Naive thymus-derived CD8-positive, alpha-beta T cell (primary cell): ENCODE results near the gene MBTD1. TPM values are rescaled to one million over a fixed set of nuclear protein-coding genes. Genes with fewer than 3 reads are reported as not detected.

Source experiments
- ATAC-seq, 2 donors: fragments of 150-1000 bp; cut with Tn5 transposase in 1 of 2; sonication (Bioruptor Pico), chemical (Tn5 transposase) in 1 of 2; 1 replicate in 1 of 2; 2 replicates in 1 of 2; pipeline ENCODE4 v1.10.0; 2021; ENCODE audit warnings: mild to moderate bottlenecking in 2 of 2, moderate library complexity in 2 of 2
- POLR2A ChIA-PET: fragments of 350-600 bp; sonication (Branson Sonifier 250); formaldehyde crosslinking; loops from one replicate; lab custom pipeline; 2021; ENCODE audit warnings: antibody characterized with exemption; lab: Charles Lee
- DNase-seq, 10 donors: peaks; one replicate each; pipeline versions ENCODE4 v3.0.0 to v3.0.0-alpha.2; 2020 to 2022
- H3K27ac Mint-ChIP-seq, 10 donors: one replicate each; pipeline ENCODE4 v1.8.0; 2020 to 2022; ENCODE audit warnings: mild to moderate bottlenecking in 10 of 10, mixed read lengths in 10 of 10, moderate library complexity in 4 of 10, inconsistent platforms in 1 of 10
- H3K27me3 Mint-ChIP-seq, 5 donors: one replicate each; pipeline ENCODE4 v1.8.0; 2021 to 2022; ENCODE audit warnings: mixed read lengths in 5 of 5
- H3K36me3 Mint-ChIP-seq, 3 donors: one replicate each; pipeline ENCODE4 v1.8.0; 2020 to 2022; ENCODE audit warnings: mixed read lengths in 3 of 3, mild to moderate bottlenecking in 2 of 3, inconsistent platforms in 1 of 3
- H3K4me1 Mint-ChIP-seq, 4 donors: one replicate each; pipeline ENCODE4 v1.8.0; 2021 to 2022; ENCODE audit warnings: mixed read lengths in 4 of 4
- H3K4me3 Mint-ChIP-seq, 10 donors: one replicate each; pipeline ENCODE4 v1.8.0; 2020 to 2022; ENCODE audit warnings: mild to moderate bottlenecking in 10 of 10, mixed read lengths in 10 of 10, moderate library complexity in 6 of 10, inconsistent platforms in 1 of 10
- H3K9me3 Mint-ChIP-seq, 9 donors: one replicate each; pipeline ENCODE4 v1.8.0; 2020 to 2022; ENCODE audit warnings: mixed read lengths in 9 of 9, mild to moderate bottlenecking in 3 of 9, inconsistent platforms in 1 of 9, moderate library complexity in 1 of 9
- polyA plus RNA-seq, 3 donors: library from polyadenylated mRNA; unstranded; fragments of 300-500 nt; fragmentation: Illumina TruSeq; gene quantifications; one replicate each; pipeline ENCODE4 v1.2.3, GENCODE V29; 2021
- total RNA-seq, 8 experiments: library from RNA in 2 of 8; stranded (reverse) in 2 of 8; gene quantifications; one replicate each; pipeline ENCODE4 v1.2.3 and lab custom pipeline; 2021 to 2026

Gene MBTD1
- total and polyA plus RNA-seq, 5 experiments from 2014 or later = 4.2 to 39.4 (median 6.4) TPM

DNA sequence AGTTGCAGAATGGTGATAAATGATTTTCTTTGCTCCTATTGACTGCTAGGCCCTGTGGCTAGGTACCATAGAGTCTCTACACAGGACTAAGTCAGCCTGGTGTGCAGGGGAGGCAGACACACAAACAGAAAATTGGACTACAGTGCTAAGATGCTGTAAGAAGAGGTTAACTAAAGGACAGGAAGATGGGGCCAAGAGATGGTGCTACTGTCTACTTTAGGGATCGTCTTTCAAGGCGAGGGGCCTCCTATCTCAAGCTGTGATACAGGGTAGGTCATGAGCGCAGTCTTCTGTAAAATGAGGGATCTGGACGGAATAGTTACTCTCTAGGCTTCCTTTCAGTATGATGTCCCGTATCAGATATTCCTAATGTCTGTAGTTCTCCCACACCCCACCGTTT lies 105.7 kb downstream of the MBTD1 start:
- Mint-ChIP-seq H3K4me3 (no peak overlapping the region), H3K27me3 (no peaks in the 10 kb centered on the region), H3K9me3 (no peaks in the 10 kb centered on the region), H3K36me3 (peaks cover 0 to 30% (median 3%) of the 10 kb centered on the region in 3 donors), H3K4me1 (peaks cover 0 to 12% (median 5%) of the 10 kb centered on the region in 4 donors), H3K27ac (no peak overlapping the region)
- ATAC-seq = no peak
- DNase-seq = no peak
- POLR2A ChIA-PET = interaction anchor here (0.6 to 3.0 kb wide), 7 partner anchors 9 to 288 kb away, joined by 3 to 34 read pairs (median 12); partner anchors contain the start of genes MBTD1, NME2, TOB1 and UTP18

DNA sequence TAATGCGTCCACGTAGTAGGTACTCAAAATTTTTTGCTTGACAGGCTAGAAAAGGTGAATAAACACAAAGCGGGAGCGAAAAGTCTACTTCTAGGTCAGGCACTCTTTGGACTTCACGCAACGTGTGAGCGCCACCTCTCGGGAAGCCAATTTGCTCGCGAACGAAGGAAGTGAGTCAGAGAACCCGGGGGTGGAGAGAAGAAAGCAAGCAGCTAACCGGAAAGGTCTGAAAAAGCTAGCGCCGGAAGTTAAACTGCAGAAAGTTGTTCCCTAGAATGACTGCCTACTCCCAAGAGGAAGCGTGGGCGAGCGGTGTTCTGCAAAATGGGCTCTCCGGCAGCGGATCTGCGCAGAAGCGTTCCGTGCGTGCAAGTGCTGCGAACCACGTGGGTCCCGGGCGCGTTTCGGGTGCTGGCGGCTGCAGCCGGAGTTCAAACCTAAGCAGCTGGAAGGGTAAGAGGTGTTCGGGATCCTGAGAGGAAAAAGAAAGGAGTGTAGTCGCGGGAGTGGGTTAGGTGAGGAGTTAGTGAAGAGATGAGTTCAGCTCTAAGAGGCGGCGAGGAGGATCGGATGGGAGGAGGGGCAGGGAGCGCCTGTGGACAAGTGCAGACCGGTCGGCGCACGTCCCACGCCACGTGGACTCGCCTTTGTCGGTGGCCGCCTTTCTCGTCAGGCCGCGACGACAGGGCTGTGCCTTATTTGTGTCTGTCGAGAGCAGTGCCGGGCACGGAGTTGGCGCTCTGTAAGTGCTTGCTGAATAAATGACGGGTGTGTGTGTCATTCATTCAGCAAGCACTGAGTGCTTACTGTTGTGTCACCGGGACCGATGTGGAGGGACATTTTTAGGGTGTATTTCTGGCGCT lies 106.4 kb downstream of the MBTD1 start, which contains the start of gene NME1:
NME1 (plus strand) TSS at position 350 of the 863 bp plus-strand sequence. CDS start 2,096 bp downstream, outside the sequence.
- Mint-ChIP-seq H3K4me3 (no peak within 1 kb of the TSS), H3K27ac (no peak within 1 kb of the TSS), H3K27me3 (no peaks in the 10 kb centered on the region), H3K4me1 (peaks cover 0 to 12% (median 5%) of the 10 kb centered on the region in 4 donors), H3K36me3 (peaks cover 0 to 27% (median 3%) of the 10 kb centered on the region in 3 donors), H3K9me3 (no peaks in the 10 kb centered on the region)
- DNase-seq = peak; percentile 89 to 99 (median 98)
- ATAC-seq = peak; percentile 91 to 97
- POLR2A ChIA-PET = interaction anchor here (0.6 to 3.0 kb wide), 9 partner anchors 10 to 301 kb away, joined by 3 to 37 read pairs (median 11); partner anchors contain the start of genes NME2, SPAG9 and TOB1

DNA sequence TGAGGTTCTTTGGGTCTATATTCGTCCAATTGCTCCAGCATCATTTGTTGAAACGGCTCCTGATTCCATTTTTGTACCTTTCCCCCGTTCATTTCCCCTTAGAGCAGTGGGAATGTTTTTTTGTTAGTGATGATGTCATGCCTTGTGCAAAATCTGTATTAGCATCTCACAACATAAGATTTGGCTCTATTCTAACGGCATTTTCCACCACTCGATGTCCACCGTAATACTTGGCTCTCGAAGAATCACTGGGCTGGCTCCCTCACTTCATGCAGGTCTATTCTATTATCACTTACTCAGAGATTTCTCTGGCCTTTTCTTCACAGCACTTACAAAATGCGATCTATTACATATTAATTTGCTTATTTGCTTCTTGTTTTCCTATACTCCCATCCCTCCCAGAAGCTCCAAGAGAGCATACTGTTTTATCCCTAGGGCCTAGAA lies 107.1 kb downstream of the MBTD1 start:
- no peak for ATAC-seq
- Mint-ChIP-seq H3K4me1 (peaks cover 0 to 12% (median 5%) of the 10 kb centered on the region in 4 donors), H3K4me3 (no peak overlapping the region), H3K27me3 (no peaks in the 10 kb centered on the region), H3K36me3 (peaks cover 0 to 21% (median 3%) of the 10 kb centered on the region in 3 donors), H3K9me3 (no peaks in the 10 kb centered on the region), H3K27ac (no peak overlapping the region)
- DNase-seq = no peak
- POLR2A ChIA-PET = interaction anchor here (1.0 to 3.0 kb wide), 8 partner anchors 10 to 301 kb away, joined by 3 to 37 read pairs (median 14); partner anchors contain the start of genes NME2, SPAG9 and TOB1

DNA sequence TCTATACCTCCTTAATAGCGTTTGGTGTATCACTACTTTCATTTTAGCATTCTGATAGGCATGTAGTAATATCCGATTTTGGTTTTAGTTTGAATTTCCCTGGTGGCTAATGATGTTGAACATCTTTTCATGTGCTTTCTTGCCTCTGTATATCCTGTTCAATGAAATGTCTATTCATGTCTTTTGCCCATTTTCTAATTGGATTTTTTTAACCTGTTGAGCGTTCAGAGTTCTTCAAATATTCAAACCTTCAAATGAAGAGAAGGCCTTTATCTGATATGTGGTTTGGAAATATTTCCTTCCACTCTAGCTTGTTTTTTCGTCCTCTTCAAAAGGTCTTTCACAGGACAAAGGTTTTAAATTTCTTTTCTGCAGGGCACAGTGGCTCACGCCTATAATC lies 108.9 kb downstream of the MBTD1 start:
- H3K9me3 Mint-ChIP-seq = no peaks in the 10 kb centered on the region
- H3K36me3 Mint-ChIP-seq = peaks cover 0 to 5% (median 0%) of the 10 kb centered on the region in 3 donors
- POLR2A ChIA-PET = no interaction called here
- DNase-seq = no peak
- H3K27me3 Mint-ChIP-seq = no peaks in the 10 kb centered on the region
- H3K27ac Mint-ChIP-seq = peak overlapping the region in 1 of 10 donors; percentile 53
- no peak for ATAC-seq
- H3K4me3 Mint-ChIP-seq = no peak overlapping the region
- H3K4me1 Mint-ChIP-seq = peaks cover 0 to 6% (median 0%) of the 10 kb centered on the region in 4 donors

DNA sequence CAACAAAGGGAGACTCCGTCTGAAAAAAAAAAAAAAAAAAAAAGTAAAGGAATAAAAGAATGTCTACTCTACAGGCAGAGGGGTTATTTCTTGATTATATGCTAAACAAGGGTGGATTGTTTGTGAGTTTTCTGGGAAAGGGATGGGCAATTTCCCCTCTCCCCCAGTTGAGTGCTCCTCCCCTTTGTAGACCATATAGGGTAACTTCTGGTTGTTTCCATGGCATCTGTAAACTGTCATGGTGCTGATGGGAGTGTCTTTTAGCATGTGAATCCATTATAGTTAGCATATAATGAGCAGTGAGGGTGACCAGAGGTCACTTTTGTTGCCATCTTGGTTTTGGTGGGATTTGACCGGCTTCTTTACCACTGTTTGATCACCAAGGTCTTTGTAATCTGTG lies 110.7 kb downstream of the MBTD1 start:
- H3K36me3 Mint-ChIP-seq = no peaks in the 10 kb centered on the region
- POLR2A ChIA-PET = no interaction called here

DNA sequence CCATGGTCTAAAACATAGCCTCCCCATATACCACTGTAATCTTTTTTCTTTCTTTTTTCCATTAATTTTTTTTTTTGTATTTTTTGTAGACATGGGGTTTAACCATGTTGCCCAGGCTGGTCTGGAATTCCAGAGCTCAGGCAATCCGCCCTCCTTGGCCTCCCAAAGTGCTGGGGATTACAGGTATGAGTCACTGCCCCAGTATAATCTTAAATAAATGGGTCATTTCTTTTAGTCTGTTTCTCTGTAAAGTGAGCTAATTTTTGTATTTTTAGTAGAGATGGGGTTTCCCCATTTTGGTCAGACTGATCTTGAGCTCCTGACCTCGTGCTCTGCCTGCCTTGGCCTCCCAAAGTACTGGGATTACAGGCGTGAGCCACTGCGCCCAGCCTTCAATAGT lies 112.2 kb downstream of the MBTD1 start:
- no peak overlapping the region for H3K27ac Mint-ChIP-seq
- H3K4me1 Mint-ChIP-seq = no peaks in the 10 kb centered on the region
- no peaks in the 10 kb centered on the region for H3K27me3 Mint-ChIP-seq
- H3K4me3 Mint-ChIP-seq = no peak overlapping the region
- POLR2A ChIA-PET = interaction anchor here (1.0 kb wide), 1 partner anchor 10 kb away, joined by 3 read pairs; no protein-coding TSS in a partner anchor
- no peaks in the 10 kb centered on the region for H3K36me3 Mint-ChIP-seq
- DNase-seq (no peak), ATAC-seq (no peak)
- no peaks in the 10 kb centered on the region for H3K9me3 Mint-ChIP-seq

More for the DNA sequence above, 110.7 kb downstream of the MBTD1 start:
- ATAC-seq (no peak), DNase-seq (no peak)
- Mint-ChIP-seq H3K4me1 (no peaks in the 10 kb centered on the region), H3K9me3 (no peaks in the 10 kb centered on the region), H3K4me3 (no peak overlapping the region), H3K27ac (no peak overlapping the region), H3K27me3 (no peaks in the 10 kb centered on the region)

DNA sequence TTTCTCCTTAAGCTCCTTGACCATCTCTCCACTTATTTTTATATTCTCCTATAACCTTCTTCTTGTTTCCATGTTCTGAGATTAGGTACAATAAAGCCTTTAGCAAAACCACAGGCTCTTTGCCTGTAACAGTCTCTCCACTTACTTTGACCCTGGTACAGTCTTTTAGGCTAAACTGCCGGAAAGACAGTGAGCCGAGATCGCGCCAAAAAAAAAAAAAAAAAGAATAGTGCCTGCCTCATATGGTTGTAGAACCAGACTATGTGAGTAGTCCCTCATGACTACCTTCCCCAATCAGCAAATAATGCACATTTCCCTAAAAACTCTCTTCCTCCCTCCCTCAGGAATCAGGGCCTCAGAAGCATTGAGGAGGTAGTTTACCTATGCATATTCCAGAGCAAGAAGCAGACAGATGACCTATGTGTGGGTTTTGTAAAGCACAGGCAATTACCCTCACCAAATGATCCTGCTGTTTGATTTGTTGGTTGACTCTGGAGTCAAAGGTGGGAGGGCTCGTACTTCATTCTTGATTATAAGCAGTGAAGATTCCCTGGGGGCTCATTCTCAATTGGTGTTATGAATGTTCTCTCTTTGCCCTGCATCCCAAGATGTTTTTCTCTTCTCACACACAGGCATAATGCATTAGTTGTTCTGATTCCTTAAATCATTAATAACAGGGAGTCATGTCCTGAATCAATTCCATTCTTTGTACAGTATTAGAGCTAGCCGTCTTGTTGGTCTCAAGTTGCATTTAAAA lies 115.4 kb downstream of the MBTD1 start:
- no peak overlapping the region for H3K4me3 Mint-ChIP-seq
- no peaks in the 10 kb centered on the region for H3K36me3 Mint-ChIP-seq
- ATAC-seq = no peak
- H3K27ac Mint-ChIP-seq = peak overlapping the region in 2 of 10 donors; percentile 10 to 29
- no peaks in the 10 kb centered on the region for H3K27me3 Mint-ChIP-seq
- no peak for DNase-seq
- H3K4me1 Mint-ChIP-seq = no peaks in the 10 kb centered on the region
- POLR2A ChIA-PET = no interaction called here
- H3K9me3 Mint-ChIP-seq = no peaks in the 10 kb centered on the region

DNA sequence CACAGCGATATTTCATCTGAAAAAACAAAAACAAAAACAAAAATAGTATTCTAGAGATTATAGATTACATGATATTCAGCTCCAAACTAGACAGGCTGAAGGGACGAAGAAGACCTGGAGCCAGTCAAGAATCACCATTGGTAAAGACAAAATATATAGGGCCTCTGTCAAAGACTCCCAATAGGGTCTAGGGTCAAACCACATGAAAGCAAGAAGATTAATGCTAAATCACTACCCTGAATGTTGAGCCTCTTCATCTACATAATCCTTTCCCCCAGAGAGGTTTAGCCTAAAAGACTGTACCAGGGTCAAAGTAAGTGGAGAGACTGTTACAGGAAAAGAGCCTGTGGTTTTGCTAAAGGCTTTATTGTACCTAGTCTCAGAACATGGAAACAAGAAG lies 117.3 kb downstream of the MBTD1 start:
- DNase-seq = no peak
- Mint-ChIP-seq H3K27me3 (no peaks in the 10 kb centered on the region), H3K9me3 (no peaks in the 10 kb centered on the region), H3K36me3 (no peaks in the 10 kb centered on the region), H3K4me3 (no peak overlapping the region), H3K27ac (no peak overlapping the region), H3K4me1 (no peaks in the 10 kb centered on the region)
- POLR2A ChIA-PET = no interaction called here
- no peak for ATAC-seq

DNA sequence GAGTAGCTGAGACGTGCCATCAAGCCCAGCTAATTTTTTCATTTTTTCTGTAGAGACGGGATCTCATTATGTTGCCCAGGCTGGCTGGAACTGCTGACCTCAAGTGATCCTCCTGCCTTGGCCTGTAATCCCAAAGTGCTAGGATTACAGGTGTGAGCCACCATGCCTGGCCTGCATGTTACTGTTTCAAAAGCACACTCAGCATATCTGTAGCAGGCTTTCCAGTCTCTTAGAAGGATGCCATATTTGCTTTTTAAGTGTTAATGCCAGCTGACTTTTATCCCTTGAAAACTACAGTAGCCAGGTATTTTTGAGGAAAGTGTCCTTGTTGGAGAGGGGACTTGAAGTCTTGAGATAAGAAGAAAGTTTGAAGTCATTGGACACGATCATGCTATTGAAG lies 123.9 kb downstream of the MBTD1 start:
- ATAC-seq (no peak), DNase-seq (no peak)
- peaks cover 0 to 3% (median 0%) of the 10 kb centered on the region in 3 donors for H3K36me3 Mint-ChIP-seq
- H3K27me3 Mint-ChIP-seq = peaks cover 0 to 2% (median 0%) of the 10 kb centered on the region in 5 donors
- POLR2A ChIA-PET = interaction anchor here (1.6 kb wide), 1 partner anchor 15 kb away, joined by 4 read pairs; the partner anchor contains the start of gene SPAG9
- H3K27ac Mint-ChIP-seq = no peak overlapping the region
- H3K4me1 Mint-ChIP-seq = no peaks in the 10 kb centered on the region
- H3K4me3 Mint-ChIP-seq = no peak overlapping the region
- peaks cover 0 to 3% (median 0%) of the 10 kb centered on the region in 9 donors for H3K9me3 Mint-ChIP-seq

DNA sequence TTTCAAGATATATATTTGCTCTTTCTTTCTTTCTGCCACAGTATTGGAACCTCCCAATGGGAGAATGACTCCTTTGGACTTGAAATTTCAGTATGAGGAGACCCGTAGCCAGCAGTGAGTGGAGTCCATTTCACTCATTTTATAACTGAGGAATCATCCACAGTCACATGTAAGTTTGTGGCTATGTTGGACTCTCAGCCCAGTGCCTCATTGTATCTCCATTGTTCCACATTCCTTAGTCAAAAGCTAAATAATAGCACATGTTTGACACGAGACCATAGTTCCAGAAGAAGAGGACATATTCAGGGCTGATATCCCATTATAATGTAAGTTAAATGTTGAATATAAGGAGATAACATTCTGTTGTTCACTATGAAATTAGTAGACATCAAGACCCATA lies 126.5 kb downstream of the MBTD1 start:
- H3K4me1 Mint-ChIP-seq = no peaks in the 10 kb centered on the region
- peaks cover 0 to 3% (median 0%) of the 10 kb centered on the region in 3 donors for H3K36me3 Mint-ChIP-seq
- DNase-seq = no peak
- no peak overlapping the region for H3K4me3 Mint-ChIP-seq
- no peak for ATAC-seq
- POLR2A ChIA-PET = no interaction called here
- peaks cover 0 to 3% (median 0%) of the 10 kb centered on the region in 9 donors for H3K9me3 Mint-ChIP-seq
- peaks cover 0 to 3% (median 0%) of the 10 kb centered on the region in 5 donors for H3K27me3 Mint-ChIP-seq
- H3K27ac Mint-ChIP-seq = no peak overlapping the region

DNA sequence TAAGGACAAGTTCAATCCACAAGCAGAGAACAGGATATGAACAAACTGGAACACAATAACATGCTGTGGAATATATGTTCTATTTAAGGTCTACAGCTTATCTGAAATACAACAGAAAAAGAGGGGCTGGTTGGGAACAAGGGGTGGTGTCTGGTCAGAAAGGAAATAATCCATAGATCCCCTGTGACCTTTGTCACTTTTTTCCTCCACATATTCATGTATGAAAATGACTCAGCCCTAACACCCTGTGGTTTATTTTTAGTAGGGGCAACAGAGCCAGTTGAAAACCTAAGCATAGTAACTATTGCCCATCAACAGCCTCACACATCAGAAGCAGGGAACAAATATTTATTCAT lies 126.9 kb downstream of the MBTD1 start:
- Mint-ChIP-seq H3K4me3 (no peak overlapping the region), H3K27me3 (peaks cover 0 to 3% (median 0%) of the 10 kb centered on the region in 5 donors), H3K4me1 (no peaks in the 10 kb centered on the region), H3K9me3 (peaks cover 0 to 3% (median 0%) of the 10 kb centered on the region in 9 donors), H3K27ac (no peak overlapping the region), H3K36me3 (peaks cover 0 to 3% (median 0%) of the 10 kb centered on the region in 3 donors)
- POLR2A ChIA-PET = no interaction called here
- no peak for ATAC-seq
- DNase-seq = no peak

DNA sequence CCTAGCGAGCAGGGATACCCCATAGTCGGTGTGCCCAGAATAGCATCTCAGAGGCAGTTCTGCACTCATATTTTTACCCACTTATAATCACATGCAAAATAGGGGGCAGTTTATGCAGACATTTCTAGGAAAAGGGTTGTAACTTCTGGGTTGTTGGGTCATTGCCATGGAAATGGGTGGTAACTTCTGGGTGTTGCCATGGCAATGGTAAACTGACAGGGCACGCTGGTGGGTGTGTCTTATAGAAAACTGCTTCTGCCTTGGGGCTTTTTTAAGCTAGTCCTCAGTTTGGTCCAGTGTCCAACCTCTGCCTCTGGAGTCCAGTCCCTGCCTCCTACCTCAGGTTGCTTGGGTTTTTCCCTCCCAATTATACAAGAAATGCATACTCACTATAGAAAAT lies 131.8 kb downstream of the MBTD1 start:
- ATAC-seq = no peak
- H3K27me3 Mint-ChIP-seq = peaks cover 0 to 3% (median 0%) of the 10 kb centered on the region in 5 donors
- no peaks in the 10 kb centered on the region for H3K36me3 Mint-ChIP-seq
- no peak overlapping the region for H3K4me3 Mint-ChIP-seq
- no peaks in the 10 kb centered on the region for H3K9me3 Mint-ChIP-seq
- POLR2A ChIA-PET = no interaction called here
- H3K4me1 Mint-ChIP-seq = peaks cover 0 to 2% (median 0%) of the 10 kb centered on the region in 4 donors
- DNase-seq = no peak
- no peak overlapping the region for H3K27ac Mint-ChIP-seq
